GM23338 (cell line): ENCODE measurements around the gene ART4. TPM values are rescaled to one million over a fixed set of nuclear protein-coding genes. Genes with fewer than 3 reads are reported as not detected.

Experiments used
- ATAC-seq: fragments of 200-7000 bp; cut with Tn5 transposase; 3 replicates; pipeline ENCODE4 v1.9.1; 2020
- DNase-seq: peaks from one replicate; pipeline ENCODE4 v3.0.0-alpha.2; 2015; ENCODE audit warnings: low spot score
- H2AFZ ChIP-seq: fragments of 200-600 bp; sonication (generic); 2 replicates; pipeline ENCODE4 v1.8.0; 2016; ENCODE audit warnings: antibody characterized with exemption, mild to moderate bottlenecking, moderate library complexity
- H3F3A ChIP-seq: fragments of 200-600 bp; sonication (generic); replicated peaks from 2 replicates; pipeline ENCODE4 v1.8.0; 2017; ENCODE audit warnings: antibody characterized with exemption, mixed run types, low read depth
- H3K27ac ChIP-seq: fragments of 200-600 bp; sonication (generic); 2 replicates; pipeline ENCODE4 v1.6.1; 2016; ENCODE audit warnings: low read depth
- H3K27me3 ChIP-seq: fragments of 200-600 bp; sonication (generic); 2 replicates; pipeline ENCODE4 v1.8.0; 2016; ENCODE audit warnings: mild to moderate bottlenecking, mixed run types, moderate library complexity; ENCODE audit not compliant: insufficient read depth
- H3K36me3 ChIP-seq: fragments of 200-600 bp; sonication (generic); 2 replicates; pipeline ENCODE4 v1.8.0; 2016; ENCODE audit warnings: mild to moderate bottlenecking; ENCODE audit not compliant: insufficient read depth
- H3K4me1 ChIP-seq: fragments of 200-600 bp; sonication (generic); 2 replicates; pipeline ENCODE4 v1.8.0; 2016; ENCODE audit warnings: mild to moderate bottlenecking, moderate library complexity; ENCODE audit not compliant: insufficient read depth
- H3K4me2 ChIP-seq: fragments of 200-600 bp; sonication (generic); 2 replicates; pipeline ENCODE4 v1.7.1; 2017; ENCODE audit warnings: mixed run types
- H3K4me3 ChIP-seq: fragments of 200-600 bp; sonication (generic); 2 replicates; pipeline ENCODE4 v1.6.1; 2016; ENCODE audit warnings: mixed run types
- H3K79me2 ChIP-seq: fragments of 200-600 bp; sonication (generic); replicated peaks from 2 replicates; pipeline ENCODE4 v1.8.0; 2017; ENCODE audit warnings: mild to moderate bottlenecking; ENCODE audit not compliant: insufficient read depth
- H3K9me2 ChIP-seq: fragments of 200-600 bp; sonication (generic); 2 replicates; pipeline ENCODE4 v1.8.0; 2017; ENCODE audit not compliant: insufficient read depth
- H4K20me1 ChIP-seq: fragments of 200-600 bp; sonication (generic); replicated peaks from 2 replicates; pipeline ENCODE4 v1.8.0; 2017; ENCODE audit warnings: mild to moderate bottlenecking; ENCODE audit not compliant: insufficient read depth
- H3K27ac Mint-ChIP-seq: 2 replicates; pipeline ENCODE4 v1.8.0; 2020; ENCODE audit warnings: inconsistent platforms, mild to moderate bottlenecking, moderate library complexity, mixed read lengths
- H3K27me3 Mint-ChIP-seq: 3 replicates; pipeline ENCODE4 v1.8.0; 2022; ENCODE audit warnings: low read depth, mild to moderate bottlenecking, moderate library complexity, mixed read lengths, inconsistent platforms; ENCODE audit not compliant: insufficient read depth, poor library complexity
- H3K36me3 Mint-ChIP-seq: 3 replicates; pipeline ENCODE4 v1.8.0; 2021; ENCODE audit warnings: low read depth, mild to moderate bottlenecking, inconsistent platforms, moderate library complexity, mixed read lengths
- H3K4me1 Mint-ChIP-seq: 3 replicates; pipeline ENCODE4 v1.8.0; 2020; ENCODE audit warnings: mild to moderate bottlenecking, inconsistent platforms, mixed read lengths
- H3K4me3 Mint-ChIP-seq: 3 replicates; pipeline ENCODE4 v1.8.0; 2021; ENCODE audit warnings: moderate library complexity, mild to moderate bottlenecking, inconsistent platforms, mixed read lengths
- H3K9me3 Mint-ChIP-seq: 3 replicates; pipeline ENCODE4 v1.8.0; 2020; ENCODE audit warnings: moderate library complexity, mild to moderate bottlenecking, inconsistent platforms, mixed read lengths
- CREB1 ChIP-seq: fragments of 250-450 bp; sonication (Bioruptor Pico); IDR thresholded peaks from 2 replicates; pipeline ENCODE4 v1.5.0; 2020; ENCODE audit warnings: low read depth, mild to moderate bottlenecking, moderate library complexity
- EZH2 ChIP-seq: fragments of 200-600 bp; sonication (generic); IDR thresholded peaks from one replicate; pipeline ENCODE4 v1.8.0; 2017; ENCODE audit warnings: antibody characterized with exemption, mild to moderate bottlenecking, low read depth; ENCODE audit not compliant: unreplicated experiment
- JUNB ChIP-seq: IDR thresholded peaks from one replicate; pipeline ENCODE4 v1.6.1; 2016; ENCODE audit warnings: antibody characterized with exemption; ENCODE audit not compliant: unreplicated experiment
- NANOG ChIP-seq: IDR thresholded peaks from 2 replicates; pipeline ENCODE4 v1.6.1; 2016; ENCODE audit warnings: antibody characterized with exemption, borderline replicate concordance
- POLR2AphosphoS5 ChIP-seq: IDR thresholded peaks from 2 replicates; pipeline ENCODE4 v1.6.1; 2016; ENCODE audit warnings: antibody characterized with exemption, low read depth
- STAT1 ChIP-seq: IDR thresholded peaks from one replicate; pipeline ENCODE4 v1.6.1; 2016; ENCODE audit warnings: antibody characterized with exemption; ENCODE audit not compliant: unreplicated experiment
- ZNF114 ChIP-seq: fragments of 250-450 bp; sonication (Bioruptor Pico); IDR thresholded peaks from 2 replicates; pipeline ENCODE4 v1.5.0; 2020; ENCODE audit warnings: mild to moderate bottlenecking, moderate library complexity
- ZNF331 ChIP-seq: fragments of 250-450 bp; sonication (Bioruptor Pico); IDR thresholded peaks from 2 replicates; pipeline ENCODE4 v1.5.0; 2020; ENCODE audit warnings: low read depth, mild to moderate bottlenecking, moderate library complexity
- polyA plus RNA-seq: library from polyadenylated mRNA; unstranded; fragments of >200 nt; fragmentation: Nextera tagmentation; extraction: Ambion mirVana; gene quantifications from 2 replicates; pipeline ENCODE4 v1.2.1, GENCODE V29; 2016
- total RNA-seq: library from RNA; depleted of rRNA; stranded (reverse); fragments of >200 nt; shearing (Covaris generic); gene quantifications from 2 replicates; pipeline ENCODE4 v1.2.3, GENCODE V29; 2014
- TF ChIP-seq, protein P1 (sequence below): IDR thresholded peaks from 2 replicates; pipeline ENCODE4 v1.6.1; 2016; ENCODE audit warnings: antibody characterized with exemption
- TF ChIP-seq, protein P2 (sequence below): IDR thresholded peaks from one replicate; pipeline ENCODE4 v1.6.1; 2018; ENCODE audit warnings: antibody characterized with exemption; ENCODE audit not compliant: unreplicated experiment

The ART4 gene
- total and polyA plus RNA-seq, 2 experiments from 2014 or later = 0.08 TPM; not detected in 1

DNA sequence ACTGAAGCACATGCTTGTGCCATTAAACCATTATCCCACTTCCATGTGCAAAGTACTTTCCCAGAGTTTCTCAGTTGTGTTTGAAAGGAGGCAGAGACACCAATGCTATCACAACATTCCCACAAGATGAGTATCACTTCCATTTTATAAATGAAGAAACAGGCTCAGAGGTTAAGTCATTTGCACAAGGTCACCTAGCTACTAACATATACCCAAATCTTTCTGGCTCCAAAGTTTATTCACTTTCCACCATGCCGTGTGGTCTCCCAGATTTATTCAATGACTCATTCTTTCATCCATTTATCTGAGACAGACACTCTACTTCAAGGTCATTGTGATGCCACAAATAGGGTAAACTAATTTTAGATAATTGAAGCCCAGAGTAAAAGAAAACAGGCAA is 9.4 kb downstream of the ART4 start:
- no peaks in the 10 kb centered on the region for H4K20me1 ChIP-seq
- peaks cover under 1% of the 10 kb centered on the region; the same call in 1 of the 3 replicates for H3K4me1 Mint-ChIP-seq
- H3K36me3 ChIP-seq = no peaks in the 10 kb centered on the region
- no peaks in the 10 kb centered on the region for H3K27me3 ChIP-seq
- H3K36me3 Mint-ChIP-seq = no peaks in the 10 kb centered on the region
- no peaks in the 10 kb centered on the region for H3K27me3 Mint-ChIP-seq
- ATAC-seq (no peak), DNase-seq (no peak)
- no peak overlapping the region for H3K4me3 ChIP-seq
- no peak overlapping the region for H2AFZ ChIP-seq
- no peaks in the 10 kb centered on the region for H3K9me3 Mint-ChIP-seq
- H3K27ac ChIP-seq = no peak overlapping the region
- H3F3A ChIP-seq = no peaks in the 10 kb centered on the region
- no peak overlapping the region for H3K27ac Mint-ChIP-seq
- H3K4me1 ChIP-seq = no peaks in the 10 kb centered on the region
- no peaks in the 10 kb centered on the region for H3K79me2 ChIP-seq
- TF ChIP-seq EZH2 = no peak
- TF ChIP-seq POLR2AphosphoS5 = no peak
- no peak for TF ChIP-seq CREB1
- TF ChIP-seq JUNB = no peak
- TF ChIP-seq NANOG = no peak
- no peak for TF ChIP-seq ZNF331 (CRISPR knock-in tag)
- TF ChIP-seq, protein P1, sequence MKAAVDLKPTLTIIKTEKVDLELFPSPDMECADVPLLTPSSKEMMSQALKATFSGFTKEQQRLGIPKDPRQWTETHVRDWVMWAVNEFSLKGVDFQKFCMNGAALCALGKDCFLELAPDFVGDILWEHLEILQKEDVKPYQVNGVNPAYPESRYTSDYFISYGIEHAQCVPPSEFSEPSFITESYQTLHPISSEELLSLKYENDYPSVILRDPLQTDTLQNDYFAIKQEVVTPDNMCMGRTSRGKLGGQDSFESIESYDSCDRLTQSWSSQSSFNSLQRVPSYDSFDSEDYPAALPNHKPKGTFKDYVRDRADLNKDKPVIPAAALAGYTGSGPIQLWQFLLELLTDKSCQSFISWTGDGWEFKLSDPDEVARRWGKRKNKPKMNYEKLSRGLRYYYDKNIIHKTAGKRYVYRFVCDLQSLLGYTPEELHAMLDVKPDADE = no peak
- no peak for TF ChIP-seq ZNF114 (CRISPR knock-in tag)
- no peak for TF ChIP-seq STAT1
- TF ChIP-seq, protein P2, sequence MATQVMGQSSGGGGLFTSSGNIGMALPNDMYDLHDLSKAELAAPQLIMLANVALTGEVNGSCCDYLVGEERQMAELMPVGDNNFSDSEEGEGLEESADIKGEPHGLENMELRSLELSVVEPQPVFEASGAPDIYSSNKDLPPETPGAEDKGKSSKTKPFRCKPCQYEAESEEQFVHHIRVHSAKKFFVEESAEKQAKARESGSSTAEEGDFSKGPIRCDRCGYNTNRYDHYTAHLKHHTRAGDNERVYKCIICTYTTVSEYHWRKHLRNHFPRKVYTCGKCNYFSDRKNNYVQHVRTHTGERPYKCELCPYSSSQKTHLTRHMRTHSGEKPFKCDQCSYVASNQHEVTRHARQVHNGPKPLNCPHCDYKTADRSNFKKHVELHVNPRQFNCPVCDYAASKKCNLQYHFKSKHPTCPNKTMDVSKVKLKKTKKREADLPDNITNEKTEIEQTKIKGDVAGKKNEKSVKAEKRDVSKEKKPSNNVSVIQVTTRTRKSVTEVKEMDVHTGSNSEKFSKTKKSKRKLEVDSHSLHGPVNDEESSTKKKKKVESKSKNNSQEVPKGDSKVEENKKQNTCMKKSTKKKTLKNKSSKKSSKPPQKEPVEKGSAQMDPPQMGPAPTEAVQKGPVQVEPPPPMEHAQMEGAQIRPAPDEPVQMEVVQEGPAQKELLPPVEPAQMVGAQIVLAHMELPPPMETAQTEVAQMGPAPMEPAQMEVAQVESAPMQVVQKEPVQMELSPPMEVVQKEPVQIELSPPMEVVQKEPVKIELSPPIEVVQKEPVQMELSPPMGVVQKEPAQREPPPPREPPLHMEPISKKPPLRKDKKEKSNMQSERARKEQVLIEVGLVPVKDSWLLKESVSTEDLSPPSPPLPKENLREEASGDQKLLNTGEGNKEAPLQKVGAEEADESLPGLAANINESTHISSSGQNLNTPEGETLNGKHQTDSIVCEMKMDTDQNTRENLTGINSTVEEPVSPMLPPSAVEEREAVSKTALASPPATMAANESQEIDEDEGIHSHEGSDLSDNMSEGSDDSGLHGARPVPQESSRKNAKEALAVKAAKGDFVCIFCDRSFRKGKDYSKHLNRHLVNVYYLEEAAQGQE = no peak
- no peak overlapping the region for H3K4me3 Mint-ChIP-seq
- no peaks in the 10 kb centered on the region for H3K9me2 ChIP-seq
- H3K4me2 ChIP-seq = no peak overlapping the region

DNA sequence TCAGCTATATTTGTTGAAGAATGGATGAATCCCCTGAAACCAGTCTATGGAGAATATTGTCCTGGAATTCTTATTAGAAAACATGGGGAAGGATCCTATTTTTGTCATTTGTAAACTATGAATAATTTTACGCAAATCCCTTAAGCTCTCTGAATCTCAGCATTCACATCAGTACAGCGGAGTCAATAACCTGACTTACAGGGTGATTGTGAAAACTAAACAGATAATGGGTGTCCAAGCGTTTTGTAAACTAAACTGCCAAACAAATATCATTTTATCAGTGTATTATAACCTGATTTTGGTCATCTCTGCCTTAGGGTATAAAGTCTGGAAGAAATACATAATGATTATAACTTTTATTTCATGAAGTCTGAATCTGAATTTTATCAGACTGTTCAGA is 10.0 kb downstream of the ART4 start:
- Histone ChIP-seq H2AFZ (no peak overlapping the region), H3K4me2 (no peak overlapping the region), H3K36me3 (no peaks in the 10 kb centered on the region), H3K9me2 (no peaks in the 10 kb centered on the region), H4K20me1 (no peaks in the 10 kb centered on the region), H3K27ac (no peak overlapping the region), H3K79me2 (no peaks in the 10 kb centered on the region), H3K4me1 (no peaks in the 10 kb centered on the region), H3F3A (no peaks in the 10 kb centered on the region), H3K27me3 (no peaks in the 10 kb centered on the region), H3K4me3 (no peak overlapping the region)
- Mint-ChIP-seq H3K4me3 (no peak overlapping the region), H3K9me3 (no peaks in the 10 kb centered on the region), H3K27ac (no peak overlapping the region), H3K36me3 (no peaks in the 10 kb centered on the region), H3K27me3 (no peaks in the 10 kb centered on the region), H3K4me1 (no peaks in the 10 kb centered on the region; the same call in 2 of the 3 replicates)
- no peak for DNase-seq
- no peak for TF ChIP-seq ZNF114 (CRISPR knock-in tag)
- TF ChIP-seq, protein P1 = no peak
- ATAC-seq = no peak
